Heart left ventricle (tissue), 16 donors: Measurements from ENCODE around the gene TRAK1. TPM values are rescaled to one million over a fixed set of nuclear protein-coding genes. Genes with fewer than 3 reads are reported as not detected.

ENCODE experiments used
- ATAC-seq, 4 donors: fragments of 200-7000 bp; cut with Tn5 transposase; one replicate each; pipeline ENCODE4 v1.9.1; 2020 to 2022; ENCODE audit warnings: moderate library complexity in 4 of 4, mild to moderate bottlenecking in 3 of 4, moderate number of reproducible peaks in 1 of 4
- DNase-seq, 5 donors: peaks; one replicate each; pipeline ENCODE4 v3.0.0-alpha.2; 2020
- H3K27ac ChIP-seq, 12 donors: fragments of 200-600 bp; sonication (generic) in 4 of 12; one replicate each; pipeline versions ENCODE4 v1.5.0 to v1.8.0; 2016 to 2022; ENCODE audit warnings: mild to moderate bottlenecking in 2 of 12
- H3K27me3 ChIP-seq, 9 donors: fragments of 200-600 bp; sonication (generic) in 2 of 9; one replicate each; pipeline versions ENCODE4 v1.5.1 to v1.8.0; 2016 to 2022; ENCODE audit warnings: mild to moderate bottlenecking in 3 of 9
- H3K36me3 ChIP-seq, 9 donors: fragments of 200-600 bp; sonication (generic) in 2 of 9; one replicate each; pipeline versions ENCODE4 v1.5.0 to v1.8.0; 2018 to 2022; ENCODE audit warnings: mild to moderate bottlenecking in 2 of 9
- H3K4me1 ChIP-seq, 12 donors: fragments of 200-600 bp; sonication (generic) in 4 of 12; one replicate each; pipeline versions ENCODE4 v1.5.0 to v1.8.0; 2016 to 2022; ENCODE audit warnings: mild to moderate bottlenecking in 3 of 12
- H3K4me3 ChIP-seq, 12 donors: fragments of 200-600 bp; sonication (generic) in 4 of 12; one replicate each; pipeline versions ENCODE4 v1.5.0 to v1.8.0; 2017 to 2022; ENCODE audit warnings: mild to moderate bottlenecking in 9 of 12, moderate library complexity in 4 of 12
- H3K9me3 ChIP-seq, 12 donors: fragments of 200-600 bp; sonication (generic) in 4 of 12; one replicate each; pipeline versions ENCODE4 v1.5.0 to v1.8.0; 2016 to 2022; ENCODE audit warnings: mild to moderate bottlenecking in 1 of 12
- CTCF ChIP-seq, 12 donors: fragments of 200-600 bp; sonication (generic) in 4 of 12; IDR thresholded peaks; one replicate each; pipeline versions ENCODE4 v1.5.0 to v1.8.0; 2018 to 2022; ENCODE audit warnings: antibody characterized with exemption in 12 of 12, mild to moderate bottlenecking in 5 of 12
- POLR2A ChIP-seq, 2 donors: fragments of 450-650 bp; IDR thresholded peaks; one replicate each; pipeline ENCODE4 v1.6.1; 2017; ENCODE audit warnings: antibody characterized with exemption in 2 of 2, mild to moderate bottlenecking in 2 of 2, moderate library complexity in 2 of 2
- WGBS, 4 donors: extraction: QIAGEN DNeasy Blood & Tissue Kit in 2 of 4; methylation state at CpG; one replicate each; pipeline versions ENCODE4 v1.1.5 to v1.1.7; 2013 to 2018; 5-methylcytosine and 5-hydroxymethylcytosine counted together
- intact Hi-C, 10 donors: fragments of 100-400 bp; cut with DNase I; formaldehyde crosslinking; loops; one replicate each; pipeline versions ENCODE4 v1.11.1 to v1.14.2; 2022
- polyA plus RNA-seq, 2 donors: library from polyadenylated mRNA; stranded (reverse); fragments of 200-250 nt; gene quantifications; one replicate each; pipeline ENCODE4 v1.2.3, GENCODE V29; 2013
- total RNA-seq, 9 donors: library from RNA; depleted of rRNA in 2 of 9; stranded (reverse); fragments of >200 nt in 2 of 9; fragmentation: NEBNext Ultra II Directional in 3 of 9; extraction: Animal tissue kit (Norgen Biotek cat#: 25700) in 3 of 9; gene quantifications; one replicate each; pipeline versions ENCODE4 v1.1.0 to v1.2.4, GENCODE V29; 2016 to 2023
- donor health status: ischemic (EF 13 %, LVEDD 7.1; RV severe dilation, severe dysfunction).
- donor health status: healthy with polysubstance abuse.
- donor health status: DM: no; HTN: yes; CAD: no.
- donor health status: DM: no; HTN: no; CAD: no.
- donor health status: ischemic (EF 25% LVEDD 6.9; RV normal size, moderate dysfunction).
- donor health status: ischemic (EF 25% LVEDD 5.7; RV mildly dilated, moderate dysfunction).
- donor health status: healthy.
- donor health status: DM: yes; HTN: yes; CAD: no.
- donor health status: ischemic (EF 35%, LVEDD 5.7; RV mildly dilated, moderate dysfunction).
- donor health status: nonischemic (EF 11% LVEDD 7.7; RV severe dilation, severe dysfunction).
- donor health status: DM: yes; HTN: yes; CAD: no.
- donor health status: PGD.
- donor health status: ischemic (EF 29% LVEDD 5.4; RV normal size, mild dysfunction).
- donor health status: nonischemic (EF 23%, LVEDD 6.1; RV moderate dilation, normal function).

TRAK1 gene
- total and polyA plus RNA-seq, 11 donors, result 53.3 to 364 (median 250) TPM

DNA sequence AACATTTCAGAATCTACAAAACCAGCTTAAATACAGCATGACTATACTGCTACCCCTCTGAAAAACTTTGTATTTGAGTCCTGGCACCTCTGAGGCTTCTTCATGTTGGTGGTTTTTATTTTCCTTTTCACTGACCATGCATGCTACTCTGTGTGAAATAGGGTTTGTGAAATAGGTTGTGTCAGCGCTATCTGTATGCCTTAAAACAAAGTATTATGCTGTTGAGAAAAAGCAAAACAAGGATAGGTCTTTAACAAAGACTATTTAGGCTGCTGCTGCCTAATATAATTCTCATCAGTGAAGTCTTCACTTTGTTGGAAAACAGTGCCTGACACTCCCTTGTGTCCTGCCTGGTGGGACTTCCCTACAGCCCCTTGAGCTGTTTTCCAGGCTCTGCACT lies 28.7 kb upstream of the TRAK1 start:
- peaks cover 22 to 99% (median 90%) of the 10 kb centered on the region in 12 donors for H3K4me1 ChIP-seq

DNA sequence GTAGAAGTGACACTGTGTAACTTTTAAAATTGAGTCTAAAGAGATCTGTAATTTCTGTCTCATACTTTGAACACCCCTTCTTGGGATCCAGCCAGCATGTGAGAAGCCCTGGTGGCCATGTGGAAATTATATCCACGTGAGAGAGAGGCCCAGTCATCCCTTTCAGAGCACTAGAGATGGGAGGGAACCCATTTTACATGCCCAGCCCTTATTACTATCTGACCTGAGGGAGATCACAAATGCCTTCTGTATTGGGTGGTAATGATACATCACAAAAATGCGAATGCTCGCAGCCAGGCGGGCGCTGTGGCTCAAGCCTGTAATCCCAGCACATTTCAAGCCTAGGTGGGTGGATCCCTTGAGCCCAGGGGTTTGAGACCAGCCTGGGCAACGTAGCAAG lies 27.3 kb upstream of the TRAK1 start:
- Histone ChIP-seq H3K4me3 (no peak overlapping the region), H3K36me3 (no peaks in the 10 kb centered on the region), H3K27ac (peak overlapping the region; percentile 84 to 94 (median 89)), H3K9me3 (no peaks in the 10 kb centered on the region), H3K27me3 (no peaks in the 10 kb centered on the region), H3K4me1 (peaks cover 30 to 98% (median 94%) of the 10 kb centered on the region in 12 donors)
- ATAC-seq (no peak), DNase-seq (no peak)
- 69 to 77% (median 73%) methylated on average over 6 of the region's 6 CpGs for WGBS, 4 donors
- no peak for TF ChIP-seq POLR2A (IDR thresholded peaks at IDR 0.05)
- TF ChIP-seq CTCF (IDR thresholded peaks at IDR 0.05), result no peak
- intact Hi-C loops, result loop anchor here in 5 of 10 donors (2.0 to 5.0 kb wide), 5 partner anchors 33 to 49 kb away; no protein-coding TSS in a partner anchor

More for the DNA sequence above, 28.7 kb upstream of the TRAK1 start:
- peak overlapping the region in 8 of 12 donors; percentile 7 to 35 (median 17) for H3K4me3 ChIP-seq
- no peaks in the 10 kb centered on the region for H3K27me3 ChIP-seq
- intact Hi-C loops, result loop anchor here in 5 of 10 donors (2.0 to 5.0 kb wide), 5 partner anchors 35 to 48 kb away; no protein-coding TSS in a partner anchor
- no peaks in the 10 kb centered on the region for H3K9me3 ChIP-seq
- 94 to 95% (median 94%) methylated on average over 1 of the region's 1 CpG for WGBS, 4 donors
- ATAC-seq (no peak), DNase-seq (no peak)
- peak overlapping the region; percentile 84 to 94 (median 89) for H3K27ac ChIP-seq
- no peak for TF ChIP-seq CTCF (IDR thresholded peaks at IDR 0.05)
- no peak for TF ChIP-seq POLR2A (IDR thresholded peaks at IDR 0.05)
- H3K36me3 ChIP-seq, result no peaks in the 10 kb centered on the region

- Histone ChIP-seq H3K27me3 (no peaks in the 10 kb centered on the region), H3K4me1 (peaks cover 37 to 99% (median 95%) of the 10 kb centered on the region in 12 donors), H3K4me3 (peak overlapping the region in 2 of 12 donors; percentile 7 to 29), H3K9me3 (no peaks in the 10 kb centered on the region), H3K27ac (peak overlapping the region; percentile 82 to 94 (median 89)), H3K36me3 (no peaks in the 10 kb centered on the region)
- 18 to 28% (median 24%) methylated on average over 6 to 7 of the region's 7 CpGs for WGBS, 4 donors
- ATAC-seq, result peak; percentile 35 to 62 (median 38)
- no peak for TF ChIP-seq CTCF (IDR thresholded peaks at IDR 0.05)
- no peak for TF ChIP-seq POLR2A (IDR thresholded peaks at IDR 0.05)
- intact Hi-C loops, result loop anchor here in 1 of 10 donors (5.0 kb wide), 1 partner anchor 49 kb away; no protein-coding TSS in a partner anchor
- DNase-seq, result peak in 4 of 5 donors; percentile 17 to 55 (median 49)
These were observed 24.5 kb upstream of the TRAK1 start for GRCh38 chr3:42066516-42067181.

GRCh38 chr3:42067326-42067725 lies 23.8 kb upstream of the TRAK1 start:
- H3K4me3 ChIP-seq, result peak overlapping the region in 7 of 12 donors; percentile 7 to 29 (median 10)
- TF ChIP-seq CTCF (IDR thresholded peaks at IDR 0.05) (no peak), POLR2A (IDR thresholded peaks at IDR 0.05) (no peak)
- no peak for DNase-seq

More at GRCh38 chr3:42067326-42067725, 23.8 kb upstream of the TRAK1 start:
- Histone ChIP-seq H3K27me3 (no peaks in the 10 kb centered on the region), H3K27ac (peak overlapping the region; percentile 82 to 94 (median 89)), H3K36me3 (no peaks in the 10 kb centered on the region), H3K9me3 (no peaks in the 10 kb centered on the region), H3K4me1 (peaks cover 40 to 99% (median 96%) of the 10 kb centered on the region in 12 donors)
- WGBS, 4 donors, result 5 to 13% (median 7%) methylated on average over 3 of the region's 3 CpGs
- intact Hi-C loops, result loop anchor here in 1 of 10 donors (5.0 kb wide), 1 partner anchor 50 kb away; no protein-coding TSS in a partner anchor
- peak in 3 of 4 donors; percentile 56 to 66 (median 60) for ATAC-seq
